ENCODE data around the gene MISP3.

Gene MISP3

GRCh38 chr19:14059093-14059480 is 13.5 kb upstream of the MISP3 start:
- H3K4me3 ChIP-seq (ENCODE audit: low read depth, low read length): no peak overlapping the region
- DNase-seq (ENCODE audit: low read depth): peak; percentile 35
- peak; percentile 82 for TF ChIP-seq CTCF (IDR thresholded peaks at IDR 0.05; ENCODE audit: insufficient read depth, low read depth, low read length, missing control alignments)

DNA sequence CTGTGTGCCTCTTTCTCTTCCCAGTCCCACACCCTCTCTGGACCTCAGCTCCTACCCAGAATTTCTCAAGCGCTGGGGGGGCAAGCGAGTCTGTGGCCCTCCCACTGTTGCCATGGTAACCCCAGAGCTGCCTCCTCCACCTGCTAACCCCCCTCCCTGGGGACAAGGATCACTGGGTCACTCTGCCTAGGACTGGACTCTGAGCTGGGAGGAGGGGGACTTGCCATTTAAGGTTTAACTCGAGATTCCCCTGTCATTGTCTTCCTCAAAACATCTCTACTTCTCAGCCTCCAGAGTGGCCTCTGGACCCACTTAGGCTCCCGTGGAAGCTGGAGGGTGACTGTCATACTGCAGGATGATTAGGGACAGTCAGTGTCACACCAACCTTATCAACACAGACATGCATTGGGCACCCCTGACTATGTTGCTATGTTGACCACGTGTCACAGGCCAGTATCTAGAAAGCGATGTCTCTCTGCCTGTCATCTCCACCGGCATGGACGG is 12.9 kb upstream of the MISP3 start:
- no peak overlapping the region for H3K4me3 ChIP-seq (ENCODE audit: low read depth, low read length)
- no peak for TF ChIP-seq CTCF (IDR thresholded peaks at IDR 0.05; ENCODE audit: insufficient read depth, low read depth, low read length, missing control alignments)
- no peak for DNase-seq (ENCODE audit: low read depth)

- H3K4me3 ChIP-seq (ENCODE audit: low read depth, low read length): no peak overlapping the region
- no peak for TF ChIP-seq CTCF (IDR thresholded peaks at IDR 0.05; ENCODE audit: insufficient read depth, low read depth, low read length, missing control alignments)
- DNase-seq (ENCODE audit: low read depth): no peak
These were observed 11.4 kb upstream of the MISP3 start for GRCh38 chr19:14061081-14061749.

DNA sequence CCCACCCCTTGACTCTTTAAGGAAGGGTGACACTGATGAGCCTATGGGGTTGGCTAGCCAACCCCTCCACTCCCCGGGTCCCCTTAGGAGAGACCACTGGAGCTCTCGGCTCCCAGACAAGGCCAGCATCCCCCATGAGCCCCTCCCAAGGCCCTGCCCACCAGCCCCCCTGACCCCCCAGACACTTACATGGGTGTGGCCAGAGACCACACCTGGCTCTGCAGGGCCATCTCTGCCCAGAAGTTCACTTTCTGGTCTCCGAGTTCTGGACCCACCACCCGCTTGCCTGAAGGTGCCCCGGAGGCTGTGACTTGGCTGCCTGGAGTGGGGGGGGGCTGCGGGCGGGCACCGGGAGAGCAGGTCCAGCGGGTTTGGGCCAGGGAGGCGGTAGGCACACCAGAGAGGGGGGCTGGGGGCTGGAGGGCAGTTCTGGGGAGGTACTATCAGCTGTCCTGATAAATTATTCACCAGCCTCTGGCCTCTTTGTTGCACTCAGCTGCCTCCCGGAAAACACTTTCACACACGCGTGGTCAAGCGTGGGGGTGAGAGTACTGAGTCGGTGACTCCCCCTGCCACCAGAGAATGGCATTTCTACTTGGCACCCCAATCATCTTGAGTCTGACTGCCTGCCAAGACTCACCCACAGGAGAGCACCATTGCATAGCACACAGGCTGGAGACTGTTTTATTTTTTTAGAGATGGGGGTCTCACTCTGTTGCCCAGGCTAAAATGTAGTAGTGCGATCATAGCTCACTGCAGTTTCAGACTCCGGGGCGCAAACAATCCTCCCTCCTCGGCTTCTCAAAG is 10.6 kb upstream of the MISP3 start, which contains the start of gene PALM3:
Gene PALM3, minus strand, starts transcription at position 326 of the 807 bp plus-strand sequence. Its CDS starts 96 bp downstream, at position 230.
- no peak for DNase-seq (ENCODE audit: low read depth)
- no peak within 1 kb of the TSS for H3K4me3 ChIP-seq (ENCODE audit: low read depth, low read length)
- TF ChIP-seq CTCF (IDR thresholded peaks at IDR 0.05; ENCODE audit: insufficient read depth, low read depth, low read length, missing control alignments): no peak

GRCh38 chr19:14062558-14062855 is 10.1 kb upstream of the MISP3 start:
- no peak for TF ChIP-seq CTCF (IDR thresholded peaks at IDR 0.05; ENCODE audit: insufficient read depth, low read depth, low read length, missing control alignments)
- H3K4me3 ChIP-seq (ENCODE audit: low read depth, low read length): no peak overlapping the region
- no peak for DNase-seq (ENCODE audit: low read depth)

DNA sequence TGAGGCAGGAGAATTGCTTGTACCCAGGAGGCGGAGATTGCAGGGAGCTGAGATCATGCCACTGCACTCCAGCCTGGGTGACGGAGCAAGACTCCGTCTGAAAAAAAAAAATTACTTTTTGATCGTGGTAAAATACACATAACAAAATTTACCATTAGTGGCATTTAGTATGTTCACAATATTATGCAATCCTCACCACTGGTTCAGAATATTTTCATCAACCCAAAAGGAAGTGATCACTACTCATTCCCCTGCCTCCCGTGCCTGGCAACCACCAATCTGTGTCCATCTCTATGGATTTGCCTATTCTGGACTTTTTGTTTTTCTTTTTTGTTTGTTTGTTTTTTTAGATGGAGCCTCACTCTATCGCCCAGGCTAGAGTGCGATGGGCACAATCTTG is 9.5 kb upstream of the MISP3 start:
- no peak for DNase-seq (ENCODE audit: low read depth)
- no peak overlapping the region for H3K4me3 ChIP-seq (ENCODE audit: low read depth, low read length)
- no peak for TF ChIP-seq CTCF (IDR thresholded peaks at IDR 0.05; ENCODE audit: insufficient read depth, low read depth, low read length, missing control alignments)
